Smooth muscle cell (in vitro differentiated cells): ENCODE measurements around the gene FAM177A1. TPM values are rescaled to one million over a fixed set of nuclear protein-coding genes. Genes with fewer than 3 reads are reported as not detected.
"Not testable (repeated sequence)": the region's sequence is repeated elsewhere in the genome, so short reads cannot be mapped to it uniquely, and the experiment has no call there.

ENCODE experiments used
- DNase-seq: peaks from one replicate; lab custom pipeline; 2025; ENCODE audit not compliant: unreplicated experiment; lab: John Stamatoyannopoulos, UW
- H2AFZ ChIP-seq: fragments of 200-600 bp; sonication (generic); 2 replicates; pipeline ENCODE4 v1.6.0; 2016; ENCODE audit warnings: antibody characterized with exemption, low read depth, mild to moderate bottlenecking
- H3F3A ChIP-seq: fragments of 200-600 bp; sonication (generic); 2 replicates; pipeline ENCODE4 v1.6.0; 2017; ENCODE audit warnings: antibody characterized with exemption, low read depth
- H3K27ac ChIP-seq: fragments of 200-600 bp; sonication (generic); 2 replicates; pipeline ENCODE4 v1.5.1; 2016; ENCODE audit warnings: low read depth, mild to moderate bottlenecking
- H3K27me3 ChIP-seq: fragments of 200-600 bp; sonication (generic); 2 replicates; pipeline ENCODE4 v1.6.1; 2016; ENCODE audit warnings: low read depth, mild to moderate bottlenecking
- H3K36me3 ChIP-seq: fragments of 200-600 bp; sonication (generic); 2 replicates; pipeline ENCODE4 v1.5.1; 2016; ENCODE audit warnings: low read depth
- H3K4me1 ChIP-seq: fragments of 200-600 bp; sonication (generic); 2 replicates; pipeline ENCODE4 v1.5.1; 2016; ENCODE audit warnings: low read depth
- H3K4me2 ChIP-seq: fragments of 200-600 bp; sonication (generic); 2 replicates; pipeline ENCODE4 v1.6.0; 2016; ENCODE audit warnings: mild to moderate bottlenecking
- H3K4me3 ChIP-seq: fragments of 200-600 bp; sonication (generic); 2 replicates; pipeline ENCODE4 v1.5.1; 2016; ENCODE audit warnings: mild to moderate bottlenecking
- H3K79me2 ChIP-seq: fragments of 200-600 bp; sonication (generic); 2 replicates; pipeline ENCODE4 v1.6.0; 2016; ENCODE audit warnings: low read depth, mild to moderate bottlenecking
- H3K9ac ChIP-seq: fragments of 200-600 bp; sonication (generic); 2 replicates; pipeline ENCODE4 v1.6.0; 2016; ENCODE audit warnings: low read depth
- H3K9me3 ChIP-seq: fragments of 200-600 bp; sonication (generic); replicated peaks from 2 replicates; pipeline ENCODE4 v1.5.1; 2016; ENCODE audit warnings: low read depth
- H4K20me1 ChIP-seq: fragments of 200-600 bp; sonication (generic); 2 replicates; pipeline ENCODE4 v1.6.0; 2016; ENCODE audit warnings: low read depth
- WGBS: methylation state at CpG from one replicate; pipeline ENCODE4 v1.1.7; 2016; ENCODE audit warnings: low lambda C conversion rate; 5-methylcytosine and 5-hydroxymethylcytosine counted together
- polyA plus RNA-seq: library from polyadenylated mRNA; unstranded; fragments of >200 nt; fragmentation: Nextera tagmentation; extraction: Ambion mirVana; gene quantifications from 2 replicates; pipeline ENCODE4 v1.2.1, GENCODE V29; 2016
- total RNA-seq: library from RNA; depleted of rRNA; stranded (reverse); fragments of >200 nt; gene quantifications from 2 replicates; pipeline ENCODE4 v1.2.3, GENCODE V29; 2014
- TF ChIP-seq, protein P1 (sequence below): fragments of 200-600 bp; sonication (generic); IDR thresholded peaks from 2 replicates; pipeline ENCODE4 v1.5.1; 2017; ENCODE audit warnings: borderline replicate concordance, mild to moderate bottlenecking, antibody characterized with exemption; ENCODE audit not compliant: insufficient read depth, poor library complexity, severe bottlenecking

The FAM177A1 gene
- total and polyA plus RNA-seq, 2 experiments from 2014 or later: 51.3 to 70.7 TPM

DNA sequence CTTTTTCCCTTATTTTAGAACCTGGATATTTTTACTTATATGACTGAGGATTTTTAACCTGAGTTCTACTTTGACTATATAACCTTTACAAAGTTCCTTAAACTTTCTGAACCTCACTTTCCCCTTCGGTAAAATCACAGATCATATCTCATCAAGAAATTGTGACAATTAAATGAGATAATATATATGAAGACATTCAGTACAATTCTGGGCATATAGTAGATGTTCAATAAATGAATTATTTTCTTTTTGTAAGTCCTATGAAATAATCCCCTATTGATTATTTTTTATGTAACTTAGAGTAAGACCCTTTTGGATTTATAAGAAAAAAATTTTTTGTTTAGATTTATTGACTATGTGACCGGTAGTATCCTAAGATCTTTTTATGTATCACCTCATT is 17.6 kb upstream of the FAM177A1 start:
- Histone ChIP-seq H3K4me1 (no peaks in the 10 kb centered on the region), H3K4me2 (no peak overlapping the region), H4K20me1 (no peaks in the 10 kb centered on the region), H3K79me2 (no peaks in the 10 kb centered on the region), H3K36me3 (peaks cover 33% of the 10 kb centered on the region), H3K9me3 (no peaks in the 10 kb centered on the region), H3F3A (no peaks in the 10 kb centered on the region), H2AFZ (no peak overlapping the region), H3K27me3 (no peaks in the 10 kb centered on the region), H3K9ac (no peak overlapping the region), H3K27ac (no peak overlapping the region), H3K4me3 (no peak overlapping the region)
- 96% methylated on average over 2 of the region's 2 CpGs for WGBS
- no peak for DNase-seq
- TF ChIP-seq, protein P1, sequence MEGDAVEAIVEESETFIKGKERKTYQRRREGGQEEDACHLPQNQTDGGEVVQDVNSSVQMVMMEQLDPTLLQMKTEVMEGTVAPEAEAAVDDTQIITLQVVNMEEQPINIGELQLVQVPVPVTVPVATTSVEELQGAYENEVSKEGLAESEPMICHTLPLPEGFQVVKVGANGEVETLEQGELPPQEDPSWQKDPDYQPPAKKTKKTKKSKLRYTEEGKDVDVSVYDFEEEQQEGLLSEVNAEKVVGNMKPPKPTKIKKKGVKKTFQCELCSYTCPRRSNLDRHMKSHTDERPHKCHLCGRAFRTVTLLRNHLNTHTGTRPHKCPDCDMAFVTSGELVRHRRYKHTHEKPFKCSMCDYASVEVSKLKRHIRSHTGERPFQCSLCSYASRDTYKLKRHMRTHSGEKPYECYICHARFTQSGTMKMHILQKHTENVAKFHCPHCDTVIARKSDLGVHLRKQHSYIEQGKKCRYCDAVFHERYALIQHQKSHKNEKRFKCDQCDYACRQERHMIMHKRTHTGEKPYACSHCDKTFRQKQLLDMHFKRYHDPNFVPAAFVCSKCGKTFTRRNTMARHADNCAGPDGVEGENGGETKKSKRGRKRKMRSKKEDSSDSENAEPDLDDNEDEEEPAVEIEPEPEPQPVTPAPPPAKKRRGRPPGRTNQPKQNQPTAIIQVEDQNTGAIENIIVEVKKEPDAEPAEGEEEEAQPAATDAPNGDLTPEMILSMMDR: no peak

DNA sequence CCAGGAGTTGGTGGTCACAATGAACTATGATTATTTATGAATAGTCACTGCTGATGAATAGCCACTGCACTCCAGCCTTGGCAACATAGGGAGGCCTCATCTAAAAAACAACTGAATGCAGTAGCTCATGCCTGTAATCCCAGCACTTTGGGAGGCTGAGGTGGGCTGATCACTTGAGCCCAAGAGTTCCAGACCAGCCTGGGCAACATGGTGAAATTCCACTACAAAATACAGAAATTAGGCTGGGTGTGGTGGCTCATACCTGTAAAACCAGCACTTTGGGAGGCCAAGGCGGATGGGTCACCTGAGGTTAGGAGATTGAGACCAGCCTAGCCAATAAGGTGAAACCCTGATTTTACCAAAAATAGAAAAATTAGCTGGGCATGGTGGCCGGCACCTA is 13.5 kb upstream of the FAM177A1 start:
- H3K4me2 ChIP-seq: no peak overlapping the region
- H3K79me2 ChIP-seq: no peaks in the 10 kb centered on the region
- no peaks in the 10 kb centered on the region for H3F3A ChIP-seq
- peaks cover 27% of the 10 kb centered on the region for H3K36me3 ChIP-seq
- TF ChIP-seq, protein P1: no peak
- no peaks in the 10 kb centered on the region for H3K4me1 ChIP-seq
- no peaks in the 10 kb centered on the region for H3K9me3 ChIP-seq
- H2AFZ ChIP-seq: no peak overlapping the region
- no peak overlapping the region for H3K4me3 ChIP-seq
- no peak for DNase-seq
- no peaks in the 10 kb centered on the region for H3K27me3 ChIP-seq
- no peak overlapping the region for H3K9ac ChIP-seq
- H3K27ac ChIP-seq: no peak overlapping the region
- 97% methylated on average over 2 of the region's 2 CpGs for WGBS
- H4K20me1 ChIP-seq: no peaks in the 10 kb centered on the region

DNA sequence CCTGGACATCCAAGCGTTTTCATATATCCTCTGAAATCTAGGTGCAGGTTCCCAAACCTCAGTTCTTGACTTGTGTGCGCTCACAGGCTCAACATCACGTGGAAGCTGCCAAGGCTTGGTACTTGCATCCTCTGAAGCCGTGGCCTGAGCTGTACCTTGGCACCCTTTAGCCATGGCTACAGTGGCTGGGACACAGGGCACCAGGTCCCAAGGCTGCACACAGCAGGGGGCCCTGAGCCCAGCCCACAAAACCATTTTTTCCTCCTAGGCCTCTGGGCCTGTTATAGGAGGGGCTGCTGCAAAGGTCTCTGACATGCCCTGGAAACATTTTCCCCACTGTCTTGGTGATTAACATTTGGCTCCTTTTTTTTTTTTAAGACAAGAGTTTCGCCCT is 11.6 kb upstream of the FAM177A1 start:
- Histone ChIP-seq H3K27me3 (no peaks in the 10 kb centered on the region), H2AFZ (no peak overlapping the region), H3K4me2 (no peak overlapping the region), H3K4me1 (no peaks in the 10 kb centered on the region), H3F3A (no peaks in the 10 kb centered on the region), H3K4me3 (no peak overlapping the region), H3K9me3 (no peaks in the 10 kb centered on the region), H4K20me1 (no peaks in the 10 kb centered on the region), H3K9ac (no peak overlapping the region), H3K79me2 (no peaks in the 10 kb centered on the region), H3K36me3 (peaks cover 9% of the 10 kb centered on the region), H3K27ac (no peak overlapping the region)
- WGBS: 98% methylated on average over 5 of the region's 5 CpGs
- TF ChIP-seq, protein P1: no peak
- DNase-seq: no peak

DNA sequence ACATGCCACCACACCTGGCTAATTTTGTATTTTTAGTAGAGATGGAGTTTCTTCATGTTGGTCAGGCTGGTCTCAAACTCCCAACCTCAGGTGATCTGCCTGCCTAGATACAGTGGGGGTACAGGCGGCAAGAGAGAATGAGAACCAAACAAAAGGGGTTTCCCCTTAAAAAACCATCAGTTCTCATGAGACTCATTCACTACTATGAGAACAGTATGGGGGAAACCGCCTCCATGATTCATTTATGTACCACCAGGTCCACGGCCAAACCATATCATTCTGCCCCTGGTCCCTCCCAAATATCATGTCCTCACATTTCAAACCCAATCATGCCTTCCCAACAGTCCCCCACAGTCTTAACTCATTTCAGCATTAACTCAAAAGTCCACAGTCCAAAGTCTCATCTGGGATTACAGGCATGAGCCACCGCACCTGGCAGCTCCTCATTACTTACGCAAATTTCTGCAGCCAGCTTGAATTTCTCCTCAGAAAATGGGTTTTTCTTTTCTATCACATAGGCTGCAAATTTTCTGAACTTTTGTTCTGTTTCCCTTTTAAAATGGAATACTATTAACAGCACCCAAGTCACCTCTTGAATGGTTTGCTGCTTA is 11.0 kb upstream of the FAM177A1 start:
- not testable (repeated sequence) for H3K4me1 ChIP-seq, H3K4me3 ChIP-seq, H3K9me3 ChIP-seq, DNase-seq, H3K4me2 ChIP-seq, H3K36me3 ChIP-seq, H4K20me1 ChIP-seq, H3K27me3 ChIP-seq, H2AFZ ChIP-seq, H3K9ac ChIP-seq, H3K27ac ChIP-seq, H3K79me2 ChIP-seq, H3F3A ChIP-seq
- WGBS: over 99% methylated on average over 5 of the region's 5 CpGs

DNA sequence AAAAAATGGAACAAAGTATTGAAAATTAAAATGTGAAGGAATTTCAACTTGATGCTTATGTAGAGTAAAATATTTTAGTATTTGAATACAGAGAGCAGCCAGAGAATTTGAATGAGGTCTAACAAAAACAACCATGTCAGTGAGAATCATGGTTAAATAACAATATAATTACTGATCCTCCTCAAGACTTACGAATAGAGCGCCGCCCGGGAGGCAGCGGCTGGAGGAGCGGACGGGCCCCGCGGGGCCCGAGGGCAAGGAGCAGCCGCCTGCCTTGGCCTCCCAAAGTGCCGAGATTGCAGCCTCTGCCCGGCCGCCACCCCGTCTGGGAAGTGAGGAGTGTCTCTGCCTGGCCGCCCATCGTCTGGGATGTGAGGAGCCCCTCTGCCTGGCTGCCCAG is 7.8 kb upstream of the FAM177A1 start:
- H3K4me1 ChIP-seq, H3K79me2 ChIP-seq, DNase-seq, H3K27ac ChIP-seq, H3K27me3 ChIP-seq, H3K4me3 ChIP-seq, H2AFZ ChIP-seq, H3K9me3 ChIP-seq, H4K20me1 ChIP-seq, H3F3A ChIP-seq, H3K9ac ChIP-seq, H3K36me3 ChIP-seq, H3K4me2 ChIP-seq: not testable (repeated sequence)
- 90% methylated on average over 1 of the region's 17 CpGs for WGBS
